ENCODE data around the gene ZNF239.
A peak's percentile ranks its signal among the peaks of the same experiment; 100 is the strongest.
"Not testable (repeated sequence)": the region's sequence is repeated elsewhere in the genome, so short reads cannot be mapped to it uniquely, and the experiment has no call there.

Gene ZNF239

DNA sequence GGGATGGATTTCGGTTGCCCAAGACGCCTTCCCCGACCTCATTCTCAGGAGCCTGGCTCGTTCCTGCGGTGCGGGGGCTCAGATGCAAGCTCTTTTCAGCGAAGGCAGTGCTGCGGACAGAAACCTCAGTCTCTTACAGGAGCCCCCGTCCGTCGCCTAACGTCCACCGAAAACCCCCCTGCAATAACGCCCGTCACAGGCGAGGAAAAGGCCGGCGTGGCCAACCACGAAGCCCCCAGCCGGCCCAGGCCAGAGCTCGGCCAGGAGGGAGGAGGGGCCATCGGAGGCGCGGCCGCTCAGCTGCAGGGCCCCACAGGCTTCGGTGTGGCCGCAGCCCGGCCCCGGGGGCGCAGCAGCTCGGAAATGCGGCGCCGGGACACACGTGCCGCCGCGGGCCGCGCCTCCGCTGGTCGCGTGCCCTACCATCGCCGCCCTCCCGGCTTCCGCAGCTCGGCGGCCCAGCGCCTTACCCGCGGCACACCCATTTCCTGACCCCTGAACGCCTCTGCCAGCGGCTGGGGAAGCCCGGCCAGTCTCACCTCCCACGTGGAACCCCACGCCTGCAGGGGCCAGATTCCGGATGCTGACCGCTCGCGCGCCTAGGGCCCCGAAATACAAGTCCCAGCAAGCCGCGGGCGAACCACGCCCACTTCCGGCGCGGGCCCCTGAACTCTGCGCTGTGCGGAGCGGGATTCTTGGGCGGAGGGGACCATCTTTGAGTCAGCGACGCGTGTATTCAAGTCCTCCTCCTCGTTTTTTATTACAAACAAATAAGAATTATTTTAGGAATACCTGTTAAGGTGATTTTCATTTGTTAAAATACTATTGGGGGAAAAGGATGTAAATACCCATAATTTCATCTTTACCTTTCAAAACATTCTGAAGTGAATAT, at the start of gene ZNF239:
TSS of gene ZNF239 (minus strand) at position 616 of the 892 bp plus-strand sequence. CDS start 16,537 bp downstream, outside the sequence.
- Histone ChIP-seq H3K27ac (ENCODE audit: low read length) (peak within 1 kb of the TSS; percentile 47), H3K36me3 (ENCODE audit: control insufficient read depth in 1 of 2, insufficient read depth in 2 of 2, low read length in 2 of 2) (peaks cover 0 to 4% of the 10 kb centered on the region in 2 donors), H3K4me1 (ENCODE audit: control insufficient read depth in 1 of 2, insufficient read depth in 2 of 2, low read length in 2 of 2) (no peaks in the 10 kb centered on the region), H3K27me3 (ENCODE audit: low read depth, low read length) (no peaks in the 10 kb centered on the region), H3K4me3 (ENCODE audit: low read depth in 1 of 2, low read length in 2 of 2) (peak within 1 kb of the TSS; percentile 70 to 83), H3K9me3 (ENCODE audit: control insufficient read depth in 1 of 2, low read length in 2 of 2) (no peaks in the 10 kb centered on the region)

DNA sequence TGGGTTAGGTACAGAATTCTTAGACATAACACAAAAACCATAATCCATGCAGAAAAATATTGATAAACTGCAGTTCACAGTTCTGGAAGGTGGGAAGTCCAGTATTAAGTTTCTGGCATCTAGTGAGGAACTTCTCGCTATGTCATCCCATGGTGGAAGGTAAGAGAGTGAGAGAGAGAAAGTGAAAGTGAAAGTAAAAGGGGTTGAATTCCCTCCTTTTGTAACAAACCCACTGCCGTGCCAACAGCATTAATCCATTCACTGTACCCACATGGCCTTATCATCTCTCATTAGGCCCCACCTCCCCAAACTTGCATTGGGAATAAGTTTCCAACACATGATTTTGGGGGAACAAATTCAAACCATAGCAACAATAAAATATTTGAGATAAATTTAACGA, 48.9 kb upstream of the ZNF239 start:
- no peaks in the 10 kb centered on the region for H3K36me3 ChIP-seq (ENCODE audit: control insufficient read depth in 1 of 2, insufficient read depth in 2 of 2, low read length in 2 of 2)
- H3K9me3 ChIP-seq (ENCODE audit: control insufficient read depth in 1 of 2, low read length in 2 of 2), result peaks cover 0 to 3% of the 10 kb centered on the region in 2 donors
- peak overlapping the region; percentile 32 to 38 for H3K4me3 ChIP-seq (ENCODE audit: low read depth in 1 of 2, low read length in 2 of 2)
- H3K27me3 ChIP-seq (ENCODE audit: low read depth, low read length), result no peaks in the 10 kb centered on the region
- no peaks in the 10 kb centered on the region for H3K4me1 ChIP-seq (ENCODE audit: control insufficient read depth in 1 of 2, insufficient read depth in 2 of 2, low read length in 2 of 2)
- H3K27ac ChIP-seq (ENCODE audit: low read length), result no peak overlapping the region

DNA sequence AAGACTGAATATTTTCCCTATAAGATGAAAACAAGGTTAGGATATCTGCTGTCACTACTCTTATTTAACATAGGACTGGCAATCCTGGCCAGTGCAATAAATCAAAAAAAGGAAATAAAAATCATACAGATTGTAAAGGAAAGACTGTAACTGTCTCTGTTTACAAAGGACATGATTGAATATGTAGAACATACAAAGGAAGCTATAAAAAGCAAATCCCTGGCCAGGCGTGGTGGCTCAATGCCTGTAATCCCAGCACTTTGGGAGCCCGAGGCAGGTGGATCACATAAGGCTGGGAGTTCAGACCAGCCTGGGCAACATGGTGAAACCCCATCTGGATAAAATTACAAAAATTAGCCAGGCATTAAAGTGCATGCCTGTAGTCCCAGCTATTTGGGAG, 47.6 kb upstream of the ZNF239 start:
- H3K36me3 ChIP-seq (ENCODE audit: control insufficient read depth in 1 of 2, insufficient read depth in 2 of 2, low read length in 2 of 2), result peaks cover 0 to 2% of the 10 kb centered on the region in 2 donors
- no peaks in the 10 kb centered on the region for H3K27me3 ChIP-seq (ENCODE audit: low read depth, low read length)
- H3K4me1 ChIP-seq (ENCODE audit: control insufficient read depth in 1 of 2, insufficient read depth in 2 of 2, low read length in 2 of 2), result no peaks in the 10 kb centered on the region
- no peak overlapping the region for H3K27ac ChIP-seq (ENCODE audit: low read length)
- H3K4me3 ChIP-seq (ENCODE audit: low read depth in 1 of 2, low read length in 2 of 2), result no peak overlapping the region
- H3K9me3 ChIP-seq (ENCODE audit: control insufficient read depth in 1 of 2, low read length in 2 of 2), result peaks cover 1 to 7% of the 10 kb centered on the region in 2 donors

DNA sequence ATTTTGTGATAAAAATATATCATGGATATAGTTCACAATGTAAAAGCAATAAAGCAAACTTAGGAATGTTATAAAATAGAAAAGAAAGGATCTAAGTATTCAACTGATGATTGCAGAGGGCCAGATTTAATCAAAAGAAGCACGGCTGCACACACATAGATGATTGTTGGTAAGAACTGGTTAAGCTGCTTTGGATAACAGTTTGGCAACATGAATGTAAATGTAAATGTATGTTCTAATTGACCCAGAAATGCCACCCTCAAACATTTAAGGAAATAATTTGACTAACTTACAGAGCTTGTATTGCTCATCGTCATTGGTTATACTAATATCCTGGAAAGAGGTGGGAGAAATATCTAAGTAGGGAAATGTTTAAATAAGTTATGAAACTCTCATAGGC, 45.0 kb upstream of the ZNF239 start:
- Histone ChIP-seq H3K4me1 (ENCODE audit: control insufficient read depth in 1 of 2, insufficient read depth in 2 of 2, low read length in 2 of 2) (no peaks in the 10 kb centered on the region), H3K9me3 (ENCODE audit: control insufficient read depth in 1 of 2, low read length in 2 of 2) (peaks cover 14 to 21% of the 10 kb centered on the region in 2 donors), H3K4me3 (ENCODE audit: low read depth in 1 of 2, low read length in 2 of 2) (no peak overlapping the region)

DNA sequence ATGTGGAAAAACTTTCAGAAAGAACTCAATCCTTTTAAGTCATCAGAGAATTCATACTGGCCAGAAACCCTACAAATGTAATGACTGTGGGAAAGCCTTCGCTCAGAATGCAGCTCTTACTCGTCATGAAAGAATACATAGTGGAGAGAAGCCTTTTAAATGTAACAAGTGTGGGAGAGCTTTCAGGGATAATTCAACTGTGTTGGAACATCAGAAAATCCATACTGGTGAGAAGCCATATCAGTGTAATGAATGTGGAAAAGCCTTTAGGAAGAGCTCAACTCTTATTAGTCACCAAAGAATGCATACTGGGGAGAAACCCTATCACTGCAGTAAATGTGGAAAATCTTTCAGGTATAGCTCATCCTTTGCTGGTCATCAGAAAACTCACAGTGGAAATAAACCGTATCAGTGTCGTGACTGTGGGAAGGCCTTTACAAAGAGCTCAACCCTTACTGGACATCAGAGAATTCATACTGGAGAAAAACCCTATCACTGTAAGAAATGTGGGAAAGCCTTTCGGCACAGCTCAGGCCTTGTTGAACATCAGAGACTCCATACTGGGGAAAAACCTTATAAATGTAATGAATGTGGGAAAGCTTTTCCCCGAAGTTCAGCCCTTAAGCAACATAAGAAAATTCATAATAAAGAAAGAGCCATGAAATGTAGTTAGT, 42.4 kb upstream of the ZNF239 start:
- Histone ChIP-seq H3K27me3 (ENCODE audit: low read depth, low read length) (no peaks in the 10 kb centered on the region), H3K4me3 (ENCODE audit: low read depth in 1 of 2, low read length in 2 of 2) (peak overlapping the region in 1 of 2 donors; percentile 4), H3K27ac (ENCODE audit: low read length) (no peak overlapping the region), H3K4me1 (ENCODE audit: control insufficient read depth in 1 of 2, insufficient read depth in 2 of 2, low read length in 2 of 2) (no peaks in the 10 kb centered on the region), H3K9me3 (ENCODE audit: control insufficient read depth in 1 of 2, low read length in 2 of 2) (peaks cover 14 to 21% of the 10 kb centered on the region in 2 donors), H3K36me3 (ENCODE audit: control insufficient read depth in 1 of 2, insufficient read depth in 2 of 2, low read length in 2 of 2) (peaks cover 6 to 32% of the 10 kb centered on the region in 2 donors)

More for the DNA sequence above, 45.0 kb upstream of the ZNF239 start:
- Histone ChIP-seq H3K27me3 (ENCODE audit: low read depth, low read length) (no peaks in the 10 kb centered on the region), H3K36me3 (ENCODE audit: control insufficient read depth in 1 of 2, insufficient read depth in 2 of 2, low read length in 2 of 2) (peaks cover 6 to 19% of the 10 kb centered on the region in 2 donors), H3K27ac (ENCODE audit: low read length) (no peak overlapping the region)

DNA sequence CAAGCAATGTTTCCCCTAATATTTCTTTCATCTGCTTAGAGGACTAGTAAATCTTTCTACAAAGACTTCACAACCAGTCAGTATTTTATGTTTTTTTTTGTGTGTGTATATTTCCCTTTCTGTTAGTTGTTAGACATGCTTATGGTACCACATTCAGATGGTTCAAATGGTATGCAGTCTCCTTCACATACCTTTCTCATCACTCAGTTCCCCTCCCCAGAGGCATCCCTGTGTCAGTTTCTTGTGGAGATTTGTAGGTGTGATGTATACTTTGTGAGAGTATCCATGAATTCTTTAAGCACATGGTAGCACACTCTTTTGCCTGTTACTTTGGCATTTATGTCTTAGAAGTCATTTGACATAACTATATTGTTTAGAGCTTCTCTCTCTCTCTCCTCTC, 36.2 kb upstream of the ZNF239 start:
- peaks cover 4 to 12% of the 10 kb centered on the region in 2 donors for H3K4me1 ChIP-seq (ENCODE audit: control insufficient read depth in 1 of 2, insufficient read depth in 2 of 2, low read length in 2 of 2)
- no peaks in the 10 kb centered on the region for H3K27me3 ChIP-seq (ENCODE audit: low read depth, low read length)
- no peak overlapping the region for H3K4me3 ChIP-seq (ENCODE audit: low read depth in 1 of 2, low read length in 2 of 2)
- no peak overlapping the region for H3K27ac ChIP-seq (ENCODE audit: low read length)
- H3K9me3 ChIP-seq (ENCODE audit: control insufficient read depth in 1 of 2, low read length in 2 of 2), result peaks cover 0 to under 1% of the 10 kb centered on the region in 2 donors
- H3K36me3 ChIP-seq (ENCODE audit: control insufficient read depth in 1 of 2, insufficient read depth in 2 of 2, low read length in 2 of 2), result peaks cover 0 to 28% of the 10 kb centered on the region in 2 donors

DNA sequence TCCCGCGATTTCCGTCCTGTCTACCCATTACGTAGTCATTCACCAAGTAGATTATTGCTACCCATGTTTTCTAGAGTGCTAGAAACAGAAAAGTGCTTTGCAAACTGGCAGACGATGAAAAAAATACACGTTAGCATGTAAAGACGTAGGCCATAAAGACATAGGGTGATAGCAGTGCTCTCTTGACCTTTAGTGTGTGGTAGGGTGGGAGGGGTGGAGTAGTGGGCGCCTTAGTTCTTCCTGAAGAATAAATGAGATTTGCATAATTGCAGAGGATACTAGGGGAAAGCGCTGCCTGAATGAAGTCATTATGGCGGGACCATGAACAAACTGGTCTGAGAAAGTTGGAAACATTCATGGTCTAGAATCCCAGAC, 32.8 kb upstream of the ZNF239 start:
- H3K9me3 ChIP-seq (ENCODE audit: control insufficient read depth in 1 of 2, low read length in 2 of 2), result no peaks in the 10 kb centered on the region
- peaks cover 0 to 12% of the 10 kb centered on the region in 2 donors for H3K36me3 ChIP-seq (ENCODE audit: control insufficient read depth in 1 of 2, insufficient read depth in 2 of 2, low read length in 2 of 2)
- H3K27me3 ChIP-seq (ENCODE audit: low read depth, low read length), result no peaks in the 10 kb centered on the region
- H3K4me3 ChIP-seq (ENCODE audit: low read depth in 1 of 2, low read length in 2 of 2), result peak overlapping the region; percentile 75 to 80
- H3K27ac ChIP-seq (ENCODE audit: low read length), result no peak overlapping the region
- H3K4me1 ChIP-seq (ENCODE audit: control insufficient read depth in 1 of 2, insufficient read depth in 2 of 2, low read length in 2 of 2), result peaks cover 4 to 12% of the 10 kb centered on the region in 2 donors

DNA sequence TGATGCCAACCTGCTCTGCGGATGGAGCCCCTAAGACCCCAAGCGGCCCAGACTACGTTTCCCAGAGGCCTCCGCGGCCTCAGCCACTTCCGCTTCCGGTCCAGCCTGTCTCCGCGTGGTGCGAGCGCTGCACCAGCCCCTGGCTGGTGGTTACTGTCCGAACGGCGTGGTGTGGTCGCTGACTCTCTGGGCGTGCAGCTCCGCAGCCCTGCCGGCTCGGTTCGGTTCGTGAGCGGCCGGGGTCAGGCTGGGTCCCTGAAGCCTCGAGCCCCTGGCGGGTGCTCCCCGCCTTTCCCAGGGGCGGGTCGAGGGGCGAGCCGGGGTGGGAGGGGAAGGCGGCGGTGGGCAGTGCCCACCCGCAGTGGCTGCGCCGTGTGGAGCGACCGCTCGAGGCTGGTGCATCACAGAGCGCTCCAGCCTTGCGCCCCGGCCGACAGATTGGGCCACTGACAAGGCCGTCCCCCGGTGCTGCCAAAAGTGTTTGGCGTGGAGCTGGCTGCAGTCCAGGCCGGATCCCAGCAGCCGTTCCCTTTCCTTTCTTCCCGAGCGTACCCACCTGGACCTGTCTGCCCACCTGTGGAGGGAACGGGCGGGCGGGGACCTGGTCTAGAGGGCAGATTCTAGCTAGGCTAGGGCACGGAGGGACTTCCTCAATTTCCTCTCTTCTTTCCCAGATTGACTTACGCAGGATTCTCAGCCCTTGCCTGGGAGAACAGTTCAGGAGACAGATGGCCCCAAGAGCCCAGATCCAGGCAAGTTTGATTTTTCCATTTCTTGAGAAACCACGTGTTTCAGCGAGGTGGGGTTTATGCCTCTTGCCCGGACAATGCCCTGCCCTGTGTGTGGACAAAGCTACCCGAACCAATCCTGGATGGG, 32.1 kb upstream of the ZNF239 start, which contains the start of gene ZNF485:
TSS of gene ZNF485 (plus strand) at position 116 of the 876 bp plus-strand sequence. CDS start at position 729, 613 bp downstream.
- no peaks in the 10 kb centered on the region for H3K27me3 ChIP-seq (ENCODE audit: low read depth, low read length)
- peaks cover 4 to 12% of the 10 kb centered on the region in 2 donors for H3K4me1 ChIP-seq (ENCODE audit: control insufficient read depth in 1 of 2, insufficient read depth in 2 of 2, low read length in 2 of 2)
- peak within 1 kb of the TSS; percentile 75 to 80 for H3K4me3 ChIP-seq (ENCODE audit: low read depth in 1 of 2, low read length in 2 of 2)
- H3K36me3 ChIP-seq (ENCODE audit: control insufficient read depth in 1 of 2, insufficient read depth in 2 of 2, low read length in 2 of 2), result peaks cover 0 to 12% of the 10 kb centered on the region in 2 donors
- H3K27ac ChIP-seq (ENCODE audit: low read length), result no peak within 1 kb of the TSS
- no peaks in the 10 kb centered on the region for H3K9me3 ChIP-seq (ENCODE audit: control insufficient read depth in 1 of 2, low read length in 2 of 2)

- Histone ChIP-seq H3K27me3 (ENCODE audit: low read depth, low read length) (no peaks in the 10 kb centered on the region), H3K9me3 (ENCODE audit: control insufficient read depth in 1 of 2, low read length in 2 of 2) (no peaks in the 10 kb centered on the region), H3K4me1 (ENCODE audit: control insufficient read depth in 1 of 2, insufficient read depth in 2 of 2, low read length in 2 of 2) (peaks cover 4 to 12% of the 10 kb centered on the region in 2 donors), H3K4me3 (ENCODE audit: low read depth in 1 of 2, low read length in 2 of 2) (peak overlapping the region; percentile 75 to 80), H3K27ac (ENCODE audit: low read length) (no peak overlapping the region), H3K36me3 (ENCODE audit: control insufficient read depth in 1 of 2, insufficient read depth in 2 of 2, low read length in 2 of 2) (peaks cover 0 to 12% of the 10 kb centered on the region in 2 donors)
Measured at GRCh38 chr10:43605850-43606322, 31.5 kb upstream of the ZNF239 start.

DNA sequence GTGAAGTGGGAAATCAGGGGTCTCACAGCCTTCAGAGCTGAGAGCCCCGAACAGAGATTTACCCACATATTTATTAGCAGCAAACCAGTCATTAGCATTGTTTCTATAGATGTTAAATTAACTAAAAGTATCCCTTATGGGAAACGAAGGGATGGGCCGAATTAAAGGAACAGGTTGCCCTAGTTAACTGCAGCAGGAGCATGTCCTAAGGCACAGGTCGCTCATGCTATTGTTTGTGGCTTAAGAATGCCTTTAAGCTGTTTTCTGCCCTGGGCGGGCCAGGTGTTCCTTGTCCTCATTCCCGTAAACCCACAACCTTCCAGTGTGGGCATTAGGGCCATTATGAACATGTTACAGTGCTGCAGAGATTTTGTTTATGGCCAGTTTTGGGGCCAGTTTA, 27.2 kb upstream of the ZNF239 start:
- H3K36me3 ChIP-seq (ENCODE audit: control insufficient read depth in 1 of 2, insufficient read depth in 2 of 2, low read length in 2 of 2); H3K4me3 ChIP-seq (ENCODE audit: low read depth in 1 of 2, low read length in 2 of 2); H3K27ac ChIP-seq (ENCODE audit: low read length); H3K9me3 ChIP-seq (ENCODE audit: control insufficient read depth in 1 of 2, low read length in 2 of 2); H3K27me3 ChIP-seq (ENCODE audit: low read depth, low read length); H3K4me1 ChIP-seq (ENCODE audit: control insufficient read depth in 1 of 2, insufficient read depth in 2 of 2, low read length in 2 of 2): not testable (repeated sequence)

Data from muscle layer of duodenum (tissue), 2 donors.